Caki2 (cell line): Measurements from ENCODE around the gene CCDC186. TPM values are rescaled to one million over a fixed set of nuclear protein-coding genes. Genes with fewer than 3 reads are reported as not detected.

Experiments used
- DNase-seq: peaks from one replicate; pipeline ENCODE4 v3.0.0-alpha.2; 2015; ENCODE audit warnings: low read depth
- in situ Hi-C: cut with HindIII; loops from 2 replicates; pipeline ENCODE4 v1.10.0; 2016; ENCODE audit warnings: low sequenced_read_pairs, low pct_unique_long_range_greater_than_20kb, mixed read lengths
- total RNA-seq: library from RNA; depleted of rRNA; stranded (reverse); fragments of >200 nt; shearing (Covaris generic); gene quantifications from 2 replicates; pipeline ENCODE4 v1.2.3, GENCODE V29; 2014; ENCODE audit warnings: low replicate concordance; rRNA removed

Gene CCDC186
- total RNA-seq, 1 experiment from 2014 or later: 1.6 TPM

DNA sequence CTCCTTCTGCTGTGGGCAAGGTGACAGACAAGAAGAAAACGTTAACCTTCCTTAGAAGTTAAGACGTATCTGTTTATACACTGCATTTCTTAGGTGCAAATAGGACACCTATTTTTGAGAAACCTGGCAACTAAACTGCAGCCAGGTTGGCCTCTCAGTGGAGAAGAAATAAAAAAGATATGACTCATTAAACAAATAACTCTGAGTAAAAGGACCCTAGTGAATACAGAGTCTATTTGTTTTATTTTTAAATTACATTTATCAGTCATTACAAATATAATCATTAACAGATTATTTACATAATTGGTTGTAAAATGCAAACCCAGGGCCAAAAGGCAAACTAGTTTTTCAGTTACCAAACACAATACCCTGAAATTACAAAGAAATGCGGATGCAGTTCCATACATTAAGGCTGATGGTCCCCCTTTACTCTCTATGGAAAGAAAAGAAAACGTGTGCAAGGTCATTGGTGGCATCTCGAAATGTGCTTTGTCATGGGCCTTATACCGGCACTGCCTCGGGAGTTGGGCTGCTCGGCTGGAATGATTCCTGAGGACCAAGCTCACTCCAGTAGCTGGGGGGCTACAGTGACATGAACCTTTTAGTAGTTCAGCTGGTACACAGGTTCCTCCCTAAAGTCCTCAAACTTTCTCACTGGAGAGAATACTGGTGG lies 92.0 kb downstream of the CCDC186 start:
- in situ Hi-C loops: no loop called here
- peak; percentile 47 for DNase-seq

GRCh38 chr10:114079421-114079820 lies 94.6 kb downstream of the CCDC186 start:
- in situ Hi-C loops: no loop called here
- DNase-seq: no peak

GRCh38 chr10:114078346-114078745 lies 95.7 kb downstream of the CCDC186 start:
- DNase-seq: no peak
- in situ Hi-C loops: no loop called here

DNA sequence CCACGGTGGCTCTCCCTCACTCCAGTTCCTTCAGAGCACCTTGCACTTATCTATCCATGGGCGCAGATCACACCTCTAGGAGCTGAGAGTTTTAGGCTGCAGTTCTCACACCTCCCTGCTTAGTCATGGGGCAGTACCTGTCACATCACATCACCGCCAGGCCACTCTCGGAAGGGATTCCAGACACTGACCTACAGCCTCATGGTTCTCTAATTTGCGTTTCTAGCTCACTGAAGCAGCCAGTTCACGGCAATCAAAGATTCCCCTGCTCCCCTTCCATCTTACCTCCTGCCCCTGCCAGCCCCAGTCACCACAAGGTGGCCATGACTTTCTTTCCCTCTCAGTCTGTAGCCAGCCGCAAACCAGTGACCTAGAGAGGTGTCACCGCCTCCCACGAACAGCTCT lies 96.2 kb downstream of the CCDC186 start:
- no peak for DNase-seq
- in situ Hi-C loops: no loop called here

- in situ Hi-C loops: no loop called here
- no peak for DNase-seq
These were observed 96.7 kb downstream of the CCDC186 start for GRCh38 chr10:114077347-114077746.

DNA sequence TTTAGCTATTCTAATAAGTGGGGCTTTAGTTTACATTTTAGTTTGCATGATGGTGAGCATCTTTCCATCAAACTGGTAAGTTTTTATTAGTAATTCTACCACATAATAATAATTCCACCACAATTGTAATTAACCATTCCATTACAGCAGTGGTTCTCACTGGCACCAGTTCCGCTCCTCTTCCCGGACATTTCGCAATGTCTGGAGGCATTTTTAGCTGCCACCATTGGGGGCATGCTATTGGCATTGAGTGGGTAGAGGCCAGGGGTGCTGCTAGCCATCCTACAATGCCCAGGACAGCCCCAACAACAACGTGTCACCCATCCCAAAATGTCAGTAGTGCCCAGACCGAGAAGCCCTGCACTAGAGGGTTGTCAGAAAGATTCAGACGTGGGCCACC lies 98.9 kb downstream of the CCDC186 start:
- in situ Hi-C loops: no loop called here

DNA sequence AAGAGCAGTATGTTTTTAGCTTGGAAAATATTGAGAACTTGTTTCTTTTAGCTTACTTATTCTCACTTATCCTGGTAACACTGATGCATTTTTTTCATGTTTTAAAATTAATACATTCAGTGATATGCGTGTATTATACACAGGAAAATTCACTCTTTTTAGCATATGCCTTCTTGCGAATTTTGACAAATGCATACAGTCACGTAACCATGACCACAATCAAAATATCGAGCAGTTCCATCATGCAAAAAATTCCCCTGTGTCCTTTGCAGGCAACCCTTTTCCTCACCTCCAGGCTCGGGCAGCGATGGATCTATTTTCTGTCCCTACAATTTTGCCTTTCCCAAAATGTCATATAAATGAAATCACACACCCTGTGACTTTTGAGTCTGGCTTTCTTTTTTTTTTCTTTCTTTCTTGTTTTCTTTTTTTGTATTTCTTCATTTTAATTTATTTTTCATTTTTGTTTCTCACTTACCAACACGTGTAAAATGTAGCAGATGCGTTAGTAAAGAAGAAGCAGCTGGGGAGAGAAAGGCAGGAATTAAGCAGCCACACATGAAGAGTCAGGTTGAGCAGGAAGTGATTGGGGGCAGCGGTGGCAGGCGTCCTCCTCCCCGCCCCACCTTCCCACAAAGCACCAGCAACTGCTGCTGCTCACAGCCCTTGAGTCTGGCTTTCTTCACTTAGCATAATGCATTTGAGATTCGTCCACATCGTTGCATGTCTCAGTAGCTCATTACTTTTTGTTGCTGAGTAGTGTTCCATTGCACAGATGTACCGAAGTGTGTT lies 100.4 kb downstream of the CCDC186 start:
- no peak for DNase-seq
- in situ Hi-C loops: no loop called here

More for the DNA sequence above, 98.9 kb downstream of the CCDC186 start:
- no peak for DNase-seq

- DNase-seq: no peak
- in situ Hi-C loops: no loop called here
These were observed 102.8 kb downstream of the CCDC186 start for GRCh38 chr10:114071178-114071577.

Other genes with a start within 250 kb of the CCDC186 start
- 0.30 TPM in 1 of 2 replicates, not detected in the other for gene ADRB1, start 130.3 kb downstream of the CCDC186 start, total RNA-seq
- not detected in 2 replicates for gene TDRD1, start 5.2 kb upstream of the CCDC186 start, total RNA-seq
- not detected in 2 replicates for gene VWA2, start 65.1 kb upstream of the CCDC186 start, total RNA-seq
- gene AFAP1L2, start 230.3 kb upstream of the CCDC186 start, total RNA-seq: 9.0 and 17.6 TPM in 2 replicates